ENCODE results near the gene PIGX.

PIGX gene

GRCh38 chr3:196772897-196773296 is 60.7 kb downstream of the PIGX start:
- in situ Hi-C loops (cut with HindIII; ENCODE audit: low pct_ligation_motif_present, low sequenced_read_pairs): no loop called here
- DNase-seq: no peak

DNA sequence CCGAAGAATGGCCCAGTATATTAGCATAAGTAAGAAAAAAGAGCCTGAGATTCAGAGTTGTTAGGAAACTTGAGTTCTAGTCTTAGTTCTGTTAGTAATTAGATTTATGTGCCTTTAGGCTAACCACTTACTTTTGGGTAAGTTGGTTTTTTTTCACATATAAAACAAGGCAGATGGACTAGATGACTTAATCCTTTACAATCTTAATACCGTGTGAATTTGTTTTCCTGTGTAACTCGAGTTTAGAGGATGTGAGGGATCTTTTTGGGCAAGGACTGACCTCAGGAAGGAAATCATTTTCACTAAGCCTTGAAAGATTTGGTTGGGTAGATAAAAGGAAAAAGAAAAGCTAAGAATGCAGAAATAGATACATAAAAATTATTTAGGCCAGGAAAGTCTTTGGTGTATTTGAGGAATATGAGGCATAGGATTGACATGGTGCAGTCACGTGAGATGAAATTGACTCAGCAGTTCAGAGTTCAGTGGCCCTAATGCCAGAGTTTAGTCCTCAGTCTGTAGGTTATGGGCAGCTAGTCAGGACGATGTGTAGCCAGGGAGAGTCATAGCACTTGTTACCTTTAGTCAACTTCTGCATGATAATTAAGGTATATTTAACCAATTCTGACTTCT is 62.1 kb downstream of the PIGX start:
- in situ Hi-C loops (cut with HindIII; ENCODE audit: low pct_ligation_motif_present, low sequenced_read_pairs): no loop called here
- Histone ChIP-seq H3K27me3 (replicated peaks) (no peaks in the 10 kb centered on the region), H3K36me3 (replicated peaks) (no peaks in the 10 kb centered on the region), H3K27ac (peak overlapping the region; percentile 23), H3K4me3 (ENCODE audit: low read depth, low read length) (no peak overlapping the region)
- TF ChIP-seq, protein P1, sequence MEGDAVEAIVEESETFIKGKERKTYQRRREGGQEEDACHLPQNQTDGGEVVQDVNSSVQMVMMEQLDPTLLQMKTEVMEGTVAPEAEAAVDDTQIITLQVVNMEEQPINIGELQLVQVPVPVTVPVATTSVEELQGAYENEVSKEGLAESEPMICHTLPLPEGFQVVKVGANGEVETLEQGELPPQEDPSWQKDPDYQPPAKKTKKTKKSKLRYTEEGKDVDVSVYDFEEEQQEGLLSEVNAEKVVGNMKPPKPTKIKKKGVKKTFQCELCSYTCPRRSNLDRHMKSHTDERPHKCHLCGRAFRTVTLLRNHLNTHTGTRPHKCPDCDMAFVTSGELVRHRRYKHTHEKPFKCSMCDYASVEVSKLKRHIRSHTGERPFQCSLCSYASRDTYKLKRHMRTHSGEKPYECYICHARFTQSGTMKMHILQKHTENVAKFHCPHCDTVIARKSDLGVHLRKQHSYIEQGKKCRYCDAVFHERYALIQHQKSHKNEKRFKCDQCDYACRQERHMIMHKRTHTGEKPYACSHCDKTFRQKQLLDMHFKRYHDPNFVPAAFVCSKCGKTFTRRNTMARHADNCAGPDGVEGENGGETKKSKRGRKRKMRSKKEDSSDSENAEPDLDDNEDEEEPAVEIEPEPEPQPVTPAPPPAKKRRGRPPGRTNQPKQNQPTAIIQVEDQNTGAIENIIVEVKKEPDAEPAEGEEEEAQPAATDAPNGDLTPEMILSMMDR (IDR thresholded peaks at IDR 0.05; ENCODE audit: low read depth, low read length, missing control alignments): no peak
- no peak for DNase-seq

More at GRCh38 chr3:196772897-196773296, 60.7 kb downstream of the PIGX start:
- TF ChIP-seq, protein P1 (IDR thresholded peaks at IDR 0.05; ENCODE audit: low read depth, low read length, missing control alignments): no peak
- no peaks in the 10 kb centered on the region for H3K36me3 ChIP-seq (replicated peaks)
- H3K4me3 ChIP-seq (ENCODE audit: low read depth, low read length): no peak overlapping the region
- H3K27ac ChIP-seq: no peak overlapping the region
- no peaks in the 10 kb centered on the region for H3K27me3 ChIP-seq (replicated peaks)

GRCh38 chr3:196774848-196775422 is 62.8 kb downstream of the PIGX start:
- in situ Hi-C loops (cut with HindIII; ENCODE audit: low pct_ligation_motif_present, low sequenced_read_pairs): no loop called here
- DNase-seq: no peak
- Histone ChIP-seq H3K27ac (peak overlapping the region; percentile 20), H3K27me3 (replicated peaks) (no peaks in the 10 kb centered on the region), H3K4me3 (ENCODE audit: low read depth, low read length) (no peak overlapping the region), H3K36me3 (replicated peaks) (peaks cover 4% of the 10 kb centered on the region)
- TF ChIP-seq, protein P1 (IDR thresholded peaks at IDR 0.05; ENCODE audit: low read depth, low read length, missing control alignments): no peak

- no peaks in the 10 kb centered on the region for H3K27me3 ChIP-seq (replicated peaks)
- H3K36me3 ChIP-seq (replicated peaks): peaks cover 9% of the 10 kb centered on the region
- in situ Hi-C loops (cut with HindIII; ENCODE audit: low pct_ligation_motif_present, low sequenced_read_pairs): no loop called here
- DNase-seq: no peak
- TF ChIP-seq, protein P1 (IDR thresholded peaks at IDR 0.05; ENCODE audit: low read depth, low read length, missing control alignments): no peak
- H3K27ac ChIP-seq: no peak overlapping the region
- no peak overlapping the region for H3K4me3 ChIP-seq (ENCODE audit: low read depth, low read length)
These were observed 63.8 kb downstream of the PIGX start for GRCh38 chr3:196775938-196776337.

- TF ChIP-seq, protein P1 (IDR thresholded peaks at IDR 0.05; ENCODE audit: low read depth, low read length, missing control alignments): no peak
- Histone ChIP-seq H3K4me3 (ENCODE audit: low read depth, low read length) (no peak overlapping the region), H3K27ac (no peak overlapping the region), H3K36me3 (replicated peaks) (peaks cover 9% of the 10 kb centered on the region), H3K27me3 (replicated peaks) (no peaks in the 10 kb centered on the region)
- in situ Hi-C loops (cut with HindIII; ENCODE audit: low pct_ligation_motif_present, low sequenced_read_pairs): no loop called here
- DNase-seq: no peak
These were observed 65.7 kb downstream of the PIGX start for GRCh38 chr3:196777836-196778235.

All from brain microvascular endothelial cell (primary cell).